Body of pancreas (tissue), 4 donors: ENCODE data around the gene HOXD4.

Experiments
- CTCF ChIP-seq, 7 experiments: fragments of 450-650 bp in 4 of 7; fragments of 200-600 bp in 3 of 7; sonication (generic) in 3 of 7; IDR thresholded peaks; one replicate each; pipeline ENCODE4 v1.5.1; 2016 to 2019; ENCODE audit warnings: antibody characterized with exemption in 7 of 7
- POLR2A ChIP-seq, 3 donors: fragments of 450-650 bp; IDR thresholded peaks; one replicate each; pipeline ENCODE4 v1.6.1; 2016; ENCODE audit warnings: antibody characterized with exemption in 3 of 3, mild to moderate bottlenecking in 2 of 3

GRCh38 chr2:176167398-176167797, 16.0 kb downstream of the HOXD4 start:
- TF ChIP-seq CTCF (IDR thresholded peaks at IDR 0.05), result no peak
- no peak for TF ChIP-seq POLR2A (IDR thresholded peaks at IDR 0.05)
